OCI-LY7 (cell line): ENCODE measurements around the gene SYNGR4. TPM values are rescaled to one million over a fixed set of nuclear protein-coding genes. Genes with fewer than 3 reads are reported as not detected.

Experiments used
- BruUV-seq: library from RNA; stranded (reverse); fragments of 400-500 nt; replicated peaks from 2 replicates; lab custom pipeline; 2021; lab: Mats Ljungman, UMichigan
- CTCF ChIA-PET: fragments of 300-600 bp; sonication (Branson Sonifier 250); formaldehyde crosslinking; loops from one replicate; lab custom pipeline; 2022; ENCODE audit warnings: antibody characterized with exemption; ENCODE audit not compliant: unreplicated experiment; lab: Charles Lee
- POLR2A ChIA-PET: fragments of 300-600 bp; sonication (Branson Sonifier 250); formaldehyde crosslinking; loops from one replicate; lab custom pipeline; 2022; ENCODE audit warnings: antibody characterized with exemption; lab: Charles Lee
- DNase-seq: peaks from one replicate; pipeline ENCODE4 v3.0.0-alpha.2; 2015; ENCODE audit warnings: low spot score
- H2AFZ ChIP-seq: fragments of 200-600 bp; sonication (generic), shearing (Covaris generic); 2 replicates; pipeline ENCODE4 v1.6.1; 2014; ENCODE audit warnings: mild to moderate bottlenecking, antibody characterized with exemption, low read length, moderate library complexity
- H3K27ac ChIP-seq: fragments of 200-600 bp; sonication (generic); 2 replicates; pipeline ENCODE4 v1.5.1; 2014; ENCODE audit warnings: mixed run types, low read depth, mild to moderate bottlenecking, moderate library complexity, low read length, inconsistent platforms; ENCODE audit not compliant: poor library complexity, severe bottlenecking
- H3K36me3 ChIP-seq: fragments of 200-600 bp; sonication (generic); 2 replicates; pipeline ENCODE4 v1.6.1; 2014; ENCODE audit warnings: mild to moderate bottlenecking, antibody characterized with exemption, low read length, moderate library complexity, mixed read lengths; ENCODE audit not compliant: insufficient read depth
- H3K4me1 ChIP-seq: fragments of 200-600 bp; sonication (generic); 2 replicates; pipeline ENCODE4 v1.5.1; 2014; ENCODE audit warnings: mild to moderate bottlenecking, low read length; ENCODE audit not compliant: insufficient read depth, poor library complexity, severe bottlenecking
- H3K4me2 ChIP-seq: fragments of 200-600 bp; sonication (generic); 2 replicates; pipeline ENCODE4 v1.6.1; 2014; ENCODE audit warnings: mild to moderate bottlenecking, low read length
- H3K4me3 ChIP-seq: fragments of 200-600 bp; sonication (generic); 2 replicates; pipeline ENCODE4 v1.5.1; 2014; ENCODE audit warnings: mild to moderate bottlenecking, low read depth, low read length; ENCODE audit not compliant: poor library complexity, severe bottlenecking
- H3K79me2 ChIP-seq: fragments of 200-600 bp; sonication (generic); 2 replicates; pipeline ENCODE4 v1.6.1; 2016; ENCODE audit warnings: low read depth, mild to moderate bottlenecking, low read length, moderate library complexity, mixed read lengths; ENCODE audit not compliant: insufficient read depth
- H3K9me2 ChIP-seq: fragments of 200-600 bp; sonication (generic); 2 replicates; pipeline ENCODE4 v1.6.1; 2016; ENCODE audit warnings: mild to moderate bottlenecking, low read length, mixed read lengths; ENCODE audit not compliant: insufficient read depth
- H3K9me3 ChIP-seq: fragments of 200-600 bp; sonication (generic); 2 replicates; pipeline ENCODE4 v1.6.1; 2014; ENCODE audit warnings: mild to moderate bottlenecking, mixed run types, low read length, mixed read lengths
- H4K20me1 ChIP-seq: fragments of 200-600 bp; sonication (generic); 2 replicates; pipeline ENCODE4 v1.6.1; 2014; ENCODE audit warnings: mild to moderate bottlenecking, antibody characterized with exemption, low read length, moderate library complexity, mixed read lengths; ENCODE audit not compliant: insufficient read depth
- CTCF ChIP-seq: fragments of 200-600 bp; sonication (generic); conservative IDR thresholded peaks from 2 replicates; pipeline ENCODE4 v1.5.1; 2014; ENCODE audit warnings: mild to moderate bottlenecking, antibody characterized with exemption, low read length, moderate library complexity, mixed read lengths
- EZH2phosphoT487 ChIP-seq: fragments of 200-600 bp; sonication (generic); IDR thresholded peaks from 2 replicates; pipeline ENCODE4 v1.6.1; 2018; ENCODE audit warnings: low read depth, borderline replicate concordance, mild to moderate bottlenecking, mixed run types, antibody characterized with exemption, low read length, moderate library complexity, mixed read lengths
- intact Hi-C: fragments of 100-400 bp; cut with micrococcal nuclease; formaldehyde crosslinking; loops from one replicate; pipeline ENCODE4 v1.10.0; 2022; ENCODE audit not compliant: unreplicated experiment
- total RNA-seq, 2 experiments: library from RNA; depleted of rRNA in 1 of 2; stranded (reverse); fragments of >200 nt in 1 of 2; shearing (Covaris generic) in 1 of 2; gene quantifications; 2 replicates each; pipeline ENCODE4 v1.2.3, GENCODE V29; 2014 to 2022

SYNGR4 gene
- total RNA-seq, 2 experiments from 2014 or later = 0.38 to 1.2 TPM

GRCh38 chr19:48367855-48368254, 3.7 kb downstream of the SYNGR4 start:
- no peak for DNase-seq
- Histone ChIP-seq H3K9me3 (no peaks in the 10 kb centered on the region), H4K20me1 (no peaks in the 10 kb centered on the region), H3K9me2 (no peaks in the 10 kb centered on the region), H3K4me3 (no peak overlapping the region), H3K79me2 (no peaks in the 10 kb centered on the region), H3K36me3 (no peaks in the 10 kb centered on the region), H2AFZ (no peak overlapping the region), H3K4me2 (no peak overlapping the region), H3K4me1 (peaks cover 9% of the 10 kb centered on the region), H3K27ac (no peak overlapping the region)
- intact Hi-C loops = no loop called here
- BruUV-seq = no TSS peak
- POLR2A ChIA-PET = no interaction called here
- CTCF ChIA-PET = no interaction called here
- TF ChIP-seq EZH2phosphoT487 (no peak), CTCF (no peak)

GRCh38 chr19:48368936-48369335, 4.8 kb downstream of the SYNGR4 start:
- H3K9me2 ChIP-seq = no peaks in the 10 kb centered on the region
- H3K9me3 ChIP-seq = no peaks in the 10 kb centered on the region
- H3K4me2 ChIP-seq = no peak overlapping the region
- no peaks in the 10 kb centered on the region for H3K36me3 ChIP-seq
- ChIA-PET POLR2A (no interaction called here), CTCF (no interaction called here)
- peaks cover 9% of the 10 kb centered on the region for H3K4me1 ChIP-seq
- no peak for DNase-seq
- intact Hi-C loops = no loop called here
- BruUV-seq = no TSS peak
- no peaks in the 10 kb centered on the region for H4K20me1 ChIP-seq
- H3K79me2 ChIP-seq = no peaks in the 10 kb centered on the region
- no peak overlapping the region for H3K27ac ChIP-seq
- H2AFZ ChIP-seq = no peak overlapping the region
- H3K4me3 ChIP-seq = no peak overlapping the region
- TF ChIP-seq EZH2phosphoT487 = no peak
- no peak for TF ChIP-seq CTCF

GRCh38 chr19:48370955-48371354, 6.8 kb downstream of the SYNGR4 start:
- intact Hi-C loops = no loop called here
- no peak overlapping the region for H2AFZ ChIP-seq
- no peaks in the 10 kb centered on the region for H3K9me2 ChIP-seq
- H3K4me3 ChIP-seq = no peak overlapping the region
- no peaks in the 10 kb centered on the region for H3K9me3 ChIP-seq
- TF ChIP-seq CTCF = no peak
- TF ChIP-seq EZH2phosphoT487 = no peak
- BruUV-seq = no TSS peak
- H3K4me1 ChIP-seq = no peaks in the 10 kb centered on the region
- H3K36me3 ChIP-seq = no peaks in the 10 kb centered on the region
- POLR2A ChIA-PET = no interaction called here
- CTCF ChIA-PET = no interaction called here
- no peak overlapping the region for H3K4me2 ChIP-seq
- no peaks in the 10 kb centered on the region for H4K20me1 ChIP-seq
- H3K27ac ChIP-seq = no peak overlapping the region
- no peak for DNase-seq
- no peaks in the 10 kb centered on the region for H3K79me2 ChIP-seq
